GM11168 (cell line): ENCODE results near the gene LENG8.

ENCODE experiments used
- in situ Hi-C: fragments of 300-500 bp; cut with MboI; formaldehyde crosslinking; loops from one replicate; pipeline ENCODE4 v1.12.0; 2022; ENCODE audit warnings: low sequenced_read_pairs; ENCODE audit not compliant: unreplicated experiment

The LENG8 gene

DNA sequence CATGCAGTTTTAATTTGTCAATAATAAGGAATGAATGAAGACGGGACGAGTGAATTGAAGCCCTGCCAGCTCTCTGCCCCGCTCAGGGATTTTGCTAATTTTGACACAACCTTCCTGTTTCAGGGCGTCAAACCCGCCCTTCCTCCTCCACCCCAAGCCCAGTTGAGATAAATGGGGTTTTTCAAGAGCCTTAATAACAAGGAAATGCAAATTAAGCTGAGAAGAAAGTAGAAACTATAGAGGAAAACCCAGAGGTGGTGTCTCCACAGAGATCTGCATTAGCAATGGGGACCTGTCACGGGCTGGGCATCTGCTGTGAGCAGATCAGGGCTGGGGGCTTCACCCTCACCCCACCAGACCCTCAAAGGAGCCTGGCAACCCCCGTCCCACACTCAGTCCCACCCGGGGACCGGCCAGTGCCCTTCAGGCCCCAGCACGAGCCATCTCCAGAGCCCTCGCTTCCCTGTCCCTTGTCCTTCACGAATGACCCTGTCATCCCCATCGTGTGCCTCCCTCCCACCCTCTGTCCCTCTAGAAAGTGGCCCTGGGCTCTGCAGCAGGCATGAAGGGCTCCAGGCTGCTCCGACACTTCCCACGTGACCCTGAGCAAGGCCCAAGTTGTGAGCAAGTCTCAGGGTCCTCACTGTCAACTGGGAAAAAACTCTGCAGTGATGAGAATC lies 58.2 kb downstream of the LENG8 start:
- in situ Hi-C loops, result loop anchor here (5.0 kb wide), 1 partner anchor 145 kb away; the partner anchor contains the start of gene LAIR1

DNA sequence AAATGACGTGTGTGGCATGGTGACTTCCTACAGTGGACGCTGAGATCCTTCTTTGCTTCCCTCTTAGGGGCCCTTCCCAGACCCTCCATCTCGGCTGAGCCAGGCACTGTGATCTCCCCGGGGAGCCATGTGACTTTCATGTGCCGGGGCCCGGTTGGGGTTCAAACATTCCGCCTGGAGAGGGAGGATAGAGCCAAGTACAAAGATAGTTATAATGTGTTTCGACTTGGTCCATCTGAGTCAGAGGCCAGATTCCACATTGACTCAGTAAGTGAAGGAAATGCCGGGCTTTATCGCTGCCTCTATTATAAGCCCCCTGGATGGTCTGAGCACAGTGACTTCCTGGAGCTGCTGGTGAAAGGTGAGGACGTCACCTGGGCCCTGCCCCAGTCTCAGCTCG lies 58.8 kb downstream of the LENG8 start:
- in situ Hi-C loops, result loop anchor here (5.0 kb wide), 1 partner anchor 146 kb away; the partner anchor contains the start of gene LAIR1

DNA sequence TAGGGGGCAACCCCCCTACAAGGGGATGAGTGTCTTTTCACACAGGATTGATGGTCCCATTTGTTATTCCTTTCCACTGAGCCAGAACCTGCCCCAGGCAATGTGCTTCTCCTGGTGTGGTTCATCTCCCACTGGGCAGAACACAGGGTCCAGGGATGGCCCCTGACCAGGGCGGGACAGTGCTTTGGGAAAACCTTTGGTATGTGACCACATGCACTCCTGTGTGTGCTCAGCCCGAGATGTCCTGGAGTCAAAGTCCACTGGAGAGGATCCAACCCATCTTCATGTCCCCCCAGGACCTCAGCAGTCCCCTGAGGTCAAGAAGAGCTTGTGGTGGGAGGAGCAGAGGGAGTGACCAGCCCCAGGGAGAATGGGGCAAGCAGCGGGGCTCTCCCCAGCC lies 59.5 kb downstream of the LENG8 start:
- in situ Hi-C loops, result loop anchor here (5.0 kb wide), 1 partner anchor 146 kb away; the partner anchor contains the start of gene LAIR1

DNA sequence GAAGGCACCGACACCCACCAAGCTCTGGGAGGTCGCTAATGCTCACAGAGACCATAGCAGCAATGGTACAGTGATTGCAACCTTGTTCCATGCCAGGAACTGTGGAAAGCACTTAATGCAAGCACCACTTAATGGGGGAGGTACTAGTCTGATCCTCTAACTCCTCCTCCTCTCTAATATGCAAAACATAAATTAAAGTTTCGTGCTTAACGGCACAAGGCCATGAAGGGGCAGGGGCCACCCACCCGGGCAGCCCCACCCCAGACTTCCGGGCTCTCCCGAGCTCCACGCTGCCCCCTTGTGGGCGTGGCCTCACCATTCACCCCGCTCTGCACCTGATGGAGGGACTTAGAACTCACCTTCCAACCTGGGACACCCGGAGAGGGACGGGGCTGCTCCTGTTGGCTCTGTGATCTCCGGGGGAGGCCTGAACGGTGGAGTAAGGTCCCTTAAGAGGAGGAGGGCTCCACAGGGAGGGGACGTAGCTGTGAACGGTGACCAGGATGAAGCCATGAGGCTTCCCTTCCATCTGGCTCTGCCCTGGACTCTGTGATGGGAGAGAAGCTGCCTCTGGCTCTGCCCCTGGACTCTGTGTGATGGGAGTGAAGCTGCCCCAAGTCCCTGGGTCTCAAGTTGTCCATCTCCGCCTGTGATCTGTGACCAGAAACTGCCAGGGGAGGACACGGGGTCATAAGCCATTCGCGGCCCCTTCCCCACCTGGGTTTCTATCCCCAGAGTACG lies 60.4 kb downstream of the LENG8 start:
- in situ Hi-C loops, result loop anchor here (5.0 kb wide), 1 partner anchor 147 kb away; the partner anchor contains the start of gene LAIR1
